Natural killer cell (primary cell): ENCODE results near the gene CPB1. TPM values are rescaled to one million over a fixed set of nuclear protein-coding genes. Genes with fewer than 3 reads are reported as not detected.

Experiments used
- ATAC-seq, 3 donors: fragments of 150-1000 bp in 2 of 3; fragments of 200-7000 bp in 1 of 3; cut with Tn5 transposase; 1 replicate in 1 of 3; 2 replicates in 2 of 3; pipeline ENCODE4 v1.10.0; 2021; ENCODE audit warnings: mild to moderate bottlenecking in 2 of 3, moderate library complexity in 2 of 3
- DNase-seq, 2 donors: peaks; one replicate each; pipeline versions ENCODE4 v3.0.0 to v3.0.0-alpha.2; 2013 to 2021; ENCODE audit warnings: mixed read lengths in 1 of 2
- H3K27ac ChIP-seq: one replicate; pipeline ENCODE4 v1.5.1; 2013; ENCODE audit warnings: mild to moderate bottlenecking, low read length
- H3K27me3 ChIP-seq: one replicate; pipeline ENCODE4 v1.6.1; 2013; ENCODE audit warnings: low read length; ENCODE audit not compliant: control insufficient read depth, insufficient read depth
- H3K36me3 ChIP-seq: one replicate; pipeline ENCODE4 v1.6.1; 2013; ENCODE audit warnings: low read length; ENCODE audit not compliant: control insufficient read depth, insufficient read depth
- H3K4me1 ChIP-seq: one replicate; pipeline ENCODE4 v1.6.1; 2013; ENCODE audit warnings: low read length; ENCODE audit not compliant: control insufficient read depth, insufficient read depth
- H3K4me3 ChIP-seq: one replicate; pipeline ENCODE4 v1.5.1; 2013; ENCODE audit warnings: low read length
- H3K9me3 ChIP-seq: one replicate; pipeline ENCODE4 v1.6.1; 2013; ENCODE audit warnings: low read length; ENCODE audit not compliant: control insufficient read depth, insufficient read depth
- H3K27ac Mint-ChIP-seq, 2 donors: one replicate each; pipeline ENCODE4 v1.8.0; 2022; ENCODE audit warnings: mild to moderate bottlenecking in 2 of 2, mixed read lengths in 2 of 2, moderate library complexity in 1 of 2
- H3K27me3 Mint-ChIP-seq, 2 donors: one replicate each; pipeline ENCODE4 v1.8.0; 2022; ENCODE audit warnings: low read depth in 2 of 2, mixed read lengths in 2 of 2
- H3K36me3 Mint-ChIP-seq: one replicate; pipeline ENCODE4 v1.8.0; 2022; ENCODE audit warnings: mixed read lengths
- H3K4me1 Mint-ChIP-seq, 2 donors: one replicate each; pipeline ENCODE4 v1.8.0; 2022; ENCODE audit warnings: mixed read lengths in 2 of 2
- H3K4me3 Mint-ChIP-seq: one replicate; pipeline ENCODE4 v1.8.0; 2022; ENCODE audit warnings: mild to moderate bottlenecking, moderate library complexity, mixed read lengths
- H3K9me3 Mint-ChIP-seq, 2 donors: one replicate each; pipeline ENCODE4 v1.8.0; 2022; ENCODE audit warnings: mixed read lengths in 2 of 2
- CTCF ChIP-seq: fragments of 200-600 bp; IDR thresholded peaks from one replicate; pipeline ENCODE4 v1.8.0; 2022; ENCODE audit warnings: antibody characterized with exemption
- WGBS: methylation state at CpG from one replicate; pipeline ENCODE4 v1.1.7; 2013; ENCODE audit warnings: missing lambda C conversion rate; ENCODE audit not compliant: insufficient coverage; 5-methylcytosine and 5-hydroxymethylcytosine counted together
- intact Hi-C: fragments of 100-400 bp; cut with micrococcal nuclease; formaldehyde crosslinking; loops from one replicate; pipeline ENCODE4 v1.14.2; 2022
- total RNA-seq, 4 donors: library from RNA; stranded (reverse); fragments of 120-200 nt in 1 of 4; gene quantifications; one replicate each; pipeline versions ENCODE4 v1.2.3 to v1.2.4, GENCODE V29; 2013 to 2022

CPB1 gene
- total RNA-seq, 3 donors from 2014 or later (not counting 1 experiment from before 2014, with no cell fraction given), result not detected

- Mint-ChIP-seq H3K36me3 (no peaks in the 10 kb centered on the region), H3K4me3 (no peak overlapping the region), H3K4me1 (no peaks in the 10 kb centered on the region), H3K27ac (no peak overlapping the region), H3K9me3 (no peaks in the 10 kb centered on the region), H3K27me3 (peaks cover 8 to 10% of the 10 kb centered on the region in 2 donors)
- 74% methylated on average over 3 of the region's 3 CpGs for WGBS
- Histone ChIP-seq H3K9me3 (no peaks in the 10 kb centered on the region), H3K4me1 (no peaks in the 10 kb centered on the region), H3K36me3 (no peaks in the 10 kb centered on the region), H3K27me3 (no peaks in the 10 kb centered on the region), H3K27ac (no peak overlapping the region), H3K4me3 (no peak overlapping the region)
- intact Hi-C loops, result no loop called here
- ATAC-seq (no peak), DNase-seq (no peak)
- no peak for TF ChIP-seq CTCF
Measured at GRCh38 chr3:148896062-148896461, 68.5 kb downstream of the CPB1 start.

GRCh38 chr3:148901987-148902791 lies 74.6 kb downstream of the CPB1 start:
- H3K4me3 Mint-ChIP-seq, result no peak overlapping the region

GRCh38 chr3:148903022-148903442 lies 75.4 kb downstream of the CPB1 start:
- Mint-ChIP-seq H3K27ac (no peak overlapping the region), H3K36me3 (no peaks in the 10 kb centered on the region), H3K4me1 (no peaks in the 10 kb centered on the region), H3K27me3 (peaks cover 6% of the 10 kb centered on the region in 2 donors), H3K4me3 (no peak overlapping the region), H3K9me3 (no peaks in the 10 kb centered on the region)
- no peaks in the 10 kb centered on the region for H3K27me3 ChIP-seq
- 90% methylated on average over 2 of the region's 2 CpGs for WGBS
- DNase-seq (no peak), ATAC-seq (no peak)
- no peak for TF ChIP-seq CTCF
- H3K4me3 ChIP-seq, result no peak overlapping the region
- no peak overlapping the region for H3K27ac ChIP-seq
- no peaks in the 10 kb centered on the region for H3K9me3 ChIP-seq
- H3K4me1 ChIP-seq, result no peaks in the 10 kb centered on the region
- H3K36me3 ChIP-seq, result no peaks in the 10 kb centered on the region
- intact Hi-C loops, result no loop called here

More at GRCh38 chr3:148901987-148902791, 74.6 kb downstream of the CPB1 start:
- Mint-ChIP-seq H3K27me3 (peaks cover 4 to 5% of the 10 kb centered on the region in 2 donors), H3K9me3 (no peaks in the 10 kb centered on the region), H3K4me1 (no peaks in the 10 kb centered on the region), H3K36me3 (no peaks in the 10 kb centered on the region), H3K27ac (no peak overlapping the region)
- no peak for ATAC-seq
- no peak for DNase-seq
- no peaks in the 10 kb centered on the region for H3K27me3 ChIP-seq
- H3K9me3 ChIP-seq, result no peaks in the 10 kb centered on the region
- no peak overlapping the region for H3K27ac ChIP-seq
- H3K4me1 ChIP-seq, result no peaks in the 10 kb centered on the region
- TF ChIP-seq CTCF, result no peak
- no peak overlapping the region for H3K4me3 ChIP-seq
- intact Hi-C loops, result no loop called here
- no peaks in the 10 kb centered on the region for H3K36me3 ChIP-seq
- WGBS, result 79% methylated on average over 2 of the region's 4 CpGs

GRCh38 chr3:148903941-148904340 lies 76.3 kb downstream of the CPB1 start:
- Histone ChIP-seq H3K9me3 (no peaks in the 10 kb centered on the region), H3K36me3 (no peaks in the 10 kb centered on the region), H3K27ac (no peak overlapping the region), H3K27me3 (no peaks in the 10 kb centered on the region), H3K4me3 (no peak overlapping the region), H3K4me1 (no peaks in the 10 kb centered on the region)
- no peaks in the 10 kb centered on the region for H3K9me3 Mint-ChIP-seq
- no peaks in the 10 kb centered on the region for H3K4me1 Mint-ChIP-seq
- no peak overlapping the region for H3K27ac Mint-ChIP-seq
- peaks cover 9 to 13% of the 10 kb centered on the region in 2 donors for H3K27me3 Mint-ChIP-seq
- no peak for TF ChIP-seq CTCF
- no peaks in the 10 kb centered on the region for H3K36me3 Mint-ChIP-seq
- intact Hi-C loops, result no loop called here
- DNase-seq (no peak), ATAC-seq (no peak)
- H3K4me3 Mint-ChIP-seq, result no peak overlapping the region
